Right forelimb (tissue), 1 donor: ENCODE data around the gene NEU4.
"Not testable (repeated sequence)": the region's sequence is repeated elsewhere in the genome, so short reads cannot be mapped to it uniquely, and the experiment has no call there.

Experiments used
- DNase-seq: peaks from one replicate; pipeline ENCODE4 v3.0.0-alpha.2; 2018

The NEU4 gene

GRCh38 chr2:241775223-241776177 is 33.5 kb upstream of the NEU4 start:
- no peak for DNase-seq

- DNase-seq, result no peak
These were observed 32.4 kb upstream of the NEU4 start, which contains the start of gene GAL3ST2 for GRCh38 chr2:241776336-241777169. Gene GAL3ST2, plus strand, starts transcription at chr2:241776822. Its CDS starts 134 bp downstream, at chr2:241776956.

GRCh38 chr2:241777170-241777685 is 31.8 kb upstream of the NEU4 start:
- no peak for DNase-seq

- DNase-seq, result no peak
These were observed 31.0 kb upstream of the NEU4 start for GRCh38 chr2:241777686-241778627.

GRCh38 chr2:241780939-241781569 is 27.9 kb upstream of the NEU4 start:
- DNase-seq, result no peak

GRCh38 chr2:241782053-241782452 is 26.9 kb upstream of the NEU4 start:
- DNase-seq, result not testable (repeated sequence)

GRCh38 chr2:241788135-241788534 is 20.9 kb upstream of the NEU4 start:
- no peak for DNase-seq

- no peak for DNase-seq
These were observed 20.4 kb upstream of the NEU4 start for GRCh38 chr2:241788572-241788971.

GRCh38 chr2:241791385-241791784 is 17.6 kb upstream of the NEU4 start:
- DNase-seq, result not testable (repeated sequence)

GRCh38 chr2:241793385-241793784 is 15.6 kb upstream of the NEU4 start:
- DNase-seq, result no peak

- no peak for DNase-seq
These were observed 14.7 kb upstream of the NEU4 start for GRCh38 chr2:241794250-241794823.

GRCh38 chr2:241795021-241795999 is 13.7 kb upstream of the NEU4 start:
- peak; percentile 39 for DNase-seq

- no peak for DNase-seq
These were observed 12.8 kb upstream of the NEU4 start for GRCh38 chr2:241796209-241796608.

GRCh38 chr2:241796610-241797138 is 12.3 kb upstream of the NEU4 start:
- DNase-seq, result peak; percentile 32

GRCh38 chr2:241797441-241798080 is 11.4 kb upstream of the NEU4 start:
- peak; percentile 33 for DNase-seq

GRCh38 chr2:241798081-241798630 is 10.8 kb upstream of the NEU4 start:
- DNase-seq, result peak; percentile 32

- peak; percentile 36 for DNase-seq
These were observed 10.1 kb upstream of the NEU4 start for GRCh38 chr2:241798631-241799521.
